ENCODE measurements around the gene BTBD10. TPM values are rescaled to one million over a fixed set of nuclear protein-coding genes. Genes with fewer than 3 reads are reported as not detected.

The BTBD10 gene
- total and polyA plus RNA-seq, 2 donors (not counting 1 experiment from before 2014, with no cell fraction given): 40.2 to 83.9 TPM

Other genes starting within 250 kb of the BTBD10 start
- gene BMAL1, start 185.4 kb downstream of the BTBD10 start, total RNA-seq: 11.2 and 13.1 TPM in 2 replicates
- 10.7 and 12.9 TPM in 2 replicates for gene BMAL1, start 185.4 kb downstream of the BTBD10 start, polyA plus RNA-seq
- gene PTH, start 32.8 kb upstream of the BTBD10 start, total RNA-seq: not detected in 2 replicates
- not detected in 2 replicates for gene PTH, start 32.8 kb upstream of the BTBD10 start, polyA plus RNA-seq
- 46.2 and 58.1 TPM in 2 replicates for gene FAR1, start 205.4 kb upstream of the BTBD10 start, total RNA-seq
- gene FAR1, start 205.4 kb upstream of the BTBD10 start, polyA plus RNA-seq: 65.4 and 69.1 TPM in 2 replicates